ENCODE results near the gene MPV17L2. TPM values are rescaled to one million over a fixed set of nuclear protein-coding genes. Genes with fewer than 3 reads are reported as not detected.

The MPV17L2 gene
- polyA plus RNA-seq, 1 donor from 2014 or later = 17.7 TPM

DNA sequence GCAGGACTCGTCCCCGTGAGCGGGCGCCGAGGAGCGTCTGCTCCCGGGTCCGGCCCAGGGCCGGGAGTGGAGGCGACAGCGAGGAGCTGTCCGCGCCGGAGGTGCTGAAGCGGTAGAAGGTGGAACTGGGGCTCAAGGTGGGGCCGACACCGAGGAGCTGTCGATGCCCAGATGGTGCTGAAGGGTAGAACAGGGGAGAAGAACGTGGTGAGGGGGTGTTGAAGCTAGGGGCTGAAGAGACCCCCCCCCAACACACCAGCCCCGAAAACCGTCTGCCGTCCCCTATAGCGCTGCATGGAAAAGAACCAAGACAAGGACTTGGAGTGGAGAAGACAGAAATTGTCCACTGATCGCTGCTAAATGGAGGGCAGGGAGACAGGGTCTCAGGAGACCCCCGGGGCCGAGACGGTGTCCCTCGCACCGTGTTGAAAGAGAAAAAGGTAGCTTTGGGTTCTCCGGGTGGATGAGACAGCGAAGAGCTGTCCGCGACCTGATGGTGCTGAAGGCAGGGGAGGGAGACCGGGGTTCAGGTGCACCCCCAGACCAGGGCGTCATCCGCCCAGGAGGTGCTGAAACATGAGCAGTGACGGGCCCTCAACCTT is 40.3 kb downstream of the MPV17L2 start:
- H3K4me3 ChIP-seq (ENCODE audit: low read length) = peak overlapping the region; percentile 80
- no peaks in the 10 kb centered on the region for H4K20me1 ChIP-seq (ENCODE audit: insufficient read depth)
- no peaks in the 10 kb centered on the region for H3F3A ChIP-seq (ENCODE audit: insufficient read depth, low read length, poor library complexity, severe bottlenecking)
- TF ChIP-seq, protein P1, sequence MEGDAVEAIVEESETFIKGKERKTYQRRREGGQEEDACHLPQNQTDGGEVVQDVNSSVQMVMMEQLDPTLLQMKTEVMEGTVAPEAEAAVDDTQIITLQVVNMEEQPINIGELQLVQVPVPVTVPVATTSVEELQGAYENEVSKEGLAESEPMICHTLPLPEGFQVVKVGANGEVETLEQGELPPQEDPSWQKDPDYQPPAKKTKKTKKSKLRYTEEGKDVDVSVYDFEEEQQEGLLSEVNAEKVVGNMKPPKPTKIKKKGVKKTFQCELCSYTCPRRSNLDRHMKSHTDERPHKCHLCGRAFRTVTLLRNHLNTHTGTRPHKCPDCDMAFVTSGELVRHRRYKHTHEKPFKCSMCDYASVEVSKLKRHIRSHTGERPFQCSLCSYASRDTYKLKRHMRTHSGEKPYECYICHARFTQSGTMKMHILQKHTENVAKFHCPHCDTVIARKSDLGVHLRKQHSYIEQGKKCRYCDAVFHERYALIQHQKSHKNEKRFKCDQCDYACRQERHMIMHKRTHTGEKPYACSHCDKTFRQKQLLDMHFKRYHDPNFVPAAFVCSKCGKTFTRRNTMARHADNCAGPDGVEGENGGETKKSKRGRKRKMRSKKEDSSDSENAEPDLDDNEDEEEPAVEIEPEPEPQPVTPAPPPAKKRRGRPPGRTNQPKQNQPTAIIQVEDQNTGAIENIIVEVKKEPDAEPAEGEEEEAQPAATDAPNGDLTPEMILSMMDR (IDR thresholded peaks at IDR 0.05; ENCODE audit: poor library complexity, severe bottlenecking) = peak; percentile 38
- TF ChIP-seq REST (IDR thresholded peaks at IDR 0.05; ENCODE audit: borderline replicate concordance) = peak; percentile 97
- TF ChIP-seq RAD21 (conservative IDR thresholded peaks at IDR 0.05) = no peak
- peak; percentile 5 for TF ChIP-seq SMC3 (conservative IDR thresholded peaks at IDR 0.05; ENCODE audit: poor library complexity)
- peak; percentile 10 for TF ChIP-seq MXI1 (conservative IDR thresholded peaks at IDR 0.05; ENCODE audit: poor library complexity, severe bottlenecking)
- TF ChIP-seq EP300 (conservative IDR thresholded peaks at IDR 0.05; ENCODE audit: poor library complexity, severe bottlenecking) = no peak
- no peak for TF ChIP-seq TAF1 (IDR thresholded peaks at IDR 0.05; ENCODE audit: low read depth)
- no peak for TF ChIP-seq EZH2 (IDR thresholded peaks at IDR 0.05; ENCODE audit: borderline replicate concordance, insufficient read depth, low read length, poor library complexity, severe bottlenecking)
- TF ChIP-seq POLR2AphosphoS5 (IDR thresholded peaks at IDR 0.05) = no peak
- H2AFZ ChIP-seq (ENCODE audit: low read depth, low read length) = peak overlapping the region; percentile 65
- no peaks in the 10 kb centered on the region for H3K9me3 ChIP-seq (ENCODE audit: low read length)
- no peaks in the 10 kb centered on the region for H3K79me2 ChIP-seq (replicated peaks; ENCODE audit: insufficient read depth, low read length)
- peak overlapping the region; percentile 47 for H3K27ac ChIP-seq (ENCODE audit: low read length)
- peak overlapping the region; percentile 51 for H3K4me2 ChIP-seq (ENCODE audit: low read length)
- H3K9me2 ChIP-seq (ENCODE audit: insufficient read depth, low read length) = no peaks in the 10 kb centered on the region
- peak overlapping the region; percentile 73 for H3K9ac ChIP-seq (ENCODE audit: low read length)
- peaks cover 27% of the 10 kb centered on the region for H3K27me3 ChIP-seq (ENCODE audit: insufficient read depth, low read depth, low read length)
- no peaks in the 10 kb centered on the region for H3K36me3 ChIP-seq (ENCODE audit: insufficient read depth, low read length)

GRCh38 chr19:18234194-18234593 is 41.2 kb downstream of the MPV17L2 start:
- Histone ChIP-seq H3K4me2 (ENCODE audit: low read length) (no peak overlapping the region), H3K27me3 (ENCODE audit: insufficient read depth, low read depth, low read length) (peaks cover 27% of the 10 kb centered on the region), H3K9me2 (ENCODE audit: insufficient read depth, low read length) (no peaks in the 10 kb centered on the region), H3K9me3 (ENCODE audit: low read length) (no peaks in the 10 kb centered on the region), H2AFZ (ENCODE audit: low read depth, low read length) (no peak overlapping the region), H3K4me3 (ENCODE audit: low read length) (peak overlapping the region; percentile 80), H3K36me3 (ENCODE audit: insufficient read depth, low read length) (no peaks in the 10 kb centered on the region), H3F3A (ENCODE audit: insufficient read depth, low read length, poor library complexity, severe bottlenecking) (no peaks in the 10 kb centered on the region), H4K20me1 (ENCODE audit: insufficient read depth) (no peaks in the 10 kb centered on the region), H3K79me2 (replicated peaks; ENCODE audit: insufficient read depth, low read length) (no peaks in the 10 kb centered on the region), H3K9ac (ENCODE audit: low read length) (no peak overlapping the region), H3K27ac (ENCODE audit: low read length) (no peak overlapping the region)
- TF ChIP-seq EZH2 (IDR thresholded peaks at IDR 0.05; ENCODE audit: borderline replicate concordance, insufficient read depth, low read length, poor library complexity, severe bottlenecking) = no peak
- TF ChIP-seq RAD21 (conservative IDR thresholded peaks at IDR 0.05) = no peak
- no peak for TF ChIP-seq TAF1 (IDR thresholded peaks at IDR 0.05; ENCODE audit: low read depth)
- TF ChIP-seq MXI1 (conservative IDR thresholded peaks at IDR 0.05; ENCODE audit: poor library complexity, severe bottlenecking) = no peak
- TF ChIP-seq REST (IDR thresholded peaks at IDR 0.05; ENCODE audit: borderline replicate concordance) = no peak
